Measurements from ENCODE around the gene ABHD16A. TPM values are rescaled to one million over a fixed set of nuclear protein-coding genes. Genes with fewer than 3 reads are reported as not detected.

Gene ABHD16A
- total RNA-seq, 4 donors from 2014 or later: 41.8 to 62.8 (median 57.4) TPM

GRCh38 chr6:31659649-31660380, 43.3 kb downstream of the ABHD16A start:
- DNase-seq (ENCODE audit: low spot score) (no peak), ATAC-seq (ENCODE audit: low FRiP score) (no peak)
- TF ChIP-seq, protein P1, sequence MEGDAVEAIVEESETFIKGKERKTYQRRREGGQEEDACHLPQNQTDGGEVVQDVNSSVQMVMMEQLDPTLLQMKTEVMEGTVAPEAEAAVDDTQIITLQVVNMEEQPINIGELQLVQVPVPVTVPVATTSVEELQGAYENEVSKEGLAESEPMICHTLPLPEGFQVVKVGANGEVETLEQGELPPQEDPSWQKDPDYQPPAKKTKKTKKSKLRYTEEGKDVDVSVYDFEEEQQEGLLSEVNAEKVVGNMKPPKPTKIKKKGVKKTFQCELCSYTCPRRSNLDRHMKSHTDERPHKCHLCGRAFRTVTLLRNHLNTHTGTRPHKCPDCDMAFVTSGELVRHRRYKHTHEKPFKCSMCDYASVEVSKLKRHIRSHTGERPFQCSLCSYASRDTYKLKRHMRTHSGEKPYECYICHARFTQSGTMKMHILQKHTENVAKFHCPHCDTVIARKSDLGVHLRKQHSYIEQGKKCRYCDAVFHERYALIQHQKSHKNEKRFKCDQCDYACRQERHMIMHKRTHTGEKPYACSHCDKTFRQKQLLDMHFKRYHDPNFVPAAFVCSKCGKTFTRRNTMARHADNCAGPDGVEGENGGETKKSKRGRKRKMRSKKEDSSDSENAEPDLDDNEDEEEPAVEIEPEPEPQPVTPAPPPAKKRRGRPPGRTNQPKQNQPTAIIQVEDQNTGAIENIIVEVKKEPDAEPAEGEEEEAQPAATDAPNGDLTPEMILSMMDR (IDR thresholded peaks at IDR 0.05): no peak

DNA sequence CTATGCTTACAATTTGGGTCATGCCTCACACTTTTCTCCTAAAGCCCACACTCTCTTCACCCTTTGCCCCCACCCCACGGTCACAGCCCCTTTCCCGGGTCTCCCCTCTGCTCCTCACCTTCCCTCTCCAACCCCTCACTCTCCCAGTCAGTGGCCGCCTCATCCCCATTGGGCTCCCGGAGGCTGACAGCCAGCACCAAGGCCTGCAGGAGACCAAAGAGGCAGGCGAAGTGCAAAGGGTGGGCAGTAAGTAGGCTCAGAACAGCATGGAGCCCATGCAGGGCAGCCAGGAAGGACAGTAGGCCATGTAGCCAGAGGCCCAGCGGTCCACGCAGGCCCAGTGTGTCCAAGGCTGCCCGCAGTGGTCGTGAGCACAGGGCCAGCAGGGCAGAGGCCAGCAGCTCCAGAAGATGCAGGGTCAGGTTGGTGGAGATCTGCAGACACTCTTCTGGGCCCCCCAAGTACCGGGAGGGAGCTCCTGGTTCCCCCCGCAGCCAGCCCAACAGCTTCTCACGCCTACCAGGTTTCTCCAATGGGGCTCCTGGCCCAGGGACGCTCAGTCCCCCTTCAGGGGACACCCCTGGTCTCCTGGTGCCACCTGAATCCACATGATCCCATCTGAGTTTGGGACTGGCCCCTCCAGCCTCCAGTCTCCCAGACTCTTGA, 44.0 kb downstream of the ABHD16A start:
- ATAC-seq (ENCODE audit: low FRiP score) (no peak), DNase-seq (ENCODE audit: low spot score) (no peak)
- TF ChIP-seq, protein P1 (IDR thresholded peaks at IDR 0.05): no peak

- ATAC-seq (ENCODE audit: low FRiP score): no peak
- TF ChIP-seq, protein P1 (IDR thresholded peaks at IDR 0.05): no peak
- no peak for DNase-seq (ENCODE audit: low spot score)
Observed at GRCh38 chr6:31658158-31658688, 44.9 kb downstream of the ABHD16A start.

GRCh38 chr6:31657406-31658157, 45.5 kb downstream of the ABHD16A start:
- ATAC-seq (ENCODE audit: low FRiP score): no peak
- no peak for DNase-seq (ENCODE audit: low spot score)
- TF ChIP-seq, protein P1 (IDR thresholded peaks at IDR 0.05): no peak

- DNase-seq (ENCODE audit: low spot score) (no peak), ATAC-seq (ENCODE audit: low FRiP score) (no peak)
- TF ChIP-seq, protein P1 (IDR thresholded peaks at IDR 0.05): no peak
Observed at GRCh38 chr6:31655349-31656237, 47.5 kb downstream of the ABHD16A start, which contains the start of gene APOM. APOM (plus strand) TSS chr6:31655894; CDS start chr6:31655967, 73 bp downstream.
